Hepatocyte (in vitro differentiated cells): Measurements from ENCODE around the gene MUC21.

Experiments used
- EZH2 ChIP-seq: fragments of 200-600 bp; sonication (generic); IDR thresholded peaks from 2 replicates; pipeline ENCODE4 v1.6.1; 2016; ENCODE audit warnings: antibody characterized with exemption, mild to moderate bottlenecking, borderline replicate concordance
- TF ChIP-seq, protein P1 (sequence below): fragments of 200-600 bp; sonication (generic); IDR thresholded peaks from 2 replicates; pipeline ENCODE4 v1.5.1; 2016; ENCODE audit warnings: antibody characterized with exemption, mild to moderate bottlenecking; ENCODE audit not compliant: poor library complexity

DNA sequence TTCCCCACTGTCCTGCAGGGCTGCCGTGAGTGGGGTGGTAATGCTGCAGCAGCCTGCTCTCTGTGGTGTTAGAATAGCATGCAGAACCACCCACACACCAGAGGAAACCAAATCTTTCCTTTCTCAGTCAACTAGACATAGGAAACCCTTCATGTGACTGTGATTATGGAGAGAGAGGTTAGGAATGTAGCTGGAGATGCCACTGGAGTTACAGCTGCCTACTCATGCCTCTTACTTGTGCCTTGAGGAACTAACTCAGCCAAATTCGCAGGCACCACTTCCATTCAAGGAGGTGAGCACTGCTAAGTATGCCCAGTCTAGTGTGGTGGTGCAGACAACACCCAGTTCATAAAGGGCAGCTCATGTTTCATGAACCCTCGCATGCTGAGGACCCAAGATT, 54.2 kb downstream of the MUC21 start:
- TF ChIP-seq, protein P1, sequence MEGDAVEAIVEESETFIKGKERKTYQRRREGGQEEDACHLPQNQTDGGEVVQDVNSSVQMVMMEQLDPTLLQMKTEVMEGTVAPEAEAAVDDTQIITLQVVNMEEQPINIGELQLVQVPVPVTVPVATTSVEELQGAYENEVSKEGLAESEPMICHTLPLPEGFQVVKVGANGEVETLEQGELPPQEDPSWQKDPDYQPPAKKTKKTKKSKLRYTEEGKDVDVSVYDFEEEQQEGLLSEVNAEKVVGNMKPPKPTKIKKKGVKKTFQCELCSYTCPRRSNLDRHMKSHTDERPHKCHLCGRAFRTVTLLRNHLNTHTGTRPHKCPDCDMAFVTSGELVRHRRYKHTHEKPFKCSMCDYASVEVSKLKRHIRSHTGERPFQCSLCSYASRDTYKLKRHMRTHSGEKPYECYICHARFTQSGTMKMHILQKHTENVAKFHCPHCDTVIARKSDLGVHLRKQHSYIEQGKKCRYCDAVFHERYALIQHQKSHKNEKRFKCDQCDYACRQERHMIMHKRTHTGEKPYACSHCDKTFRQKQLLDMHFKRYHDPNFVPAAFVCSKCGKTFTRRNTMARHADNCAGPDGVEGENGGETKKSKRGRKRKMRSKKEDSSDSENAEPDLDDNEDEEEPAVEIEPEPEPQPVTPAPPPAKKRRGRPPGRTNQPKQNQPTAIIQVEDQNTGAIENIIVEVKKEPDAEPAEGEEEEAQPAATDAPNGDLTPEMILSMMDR = no peak
- no peak for TF ChIP-seq EZH2
